Measurements from ENCODE around the gene TEDC1. TPM values are rescaled to one million over a fixed set of nuclear protein-coding genes. Genes with fewer than 3 reads are reported as not detected.
A peak's percentile ranks its signal among the peaks of the same experiment; 100 is the strongest.

TEDC1 gene
- total RNA-seq, 1 experiment from 2014 or later: 26.2 TPM

GRCh38 chr14:105453847-105454246 is 37.2 kb upstream of the TEDC1 start:
- Histone ChIP-seq H2BK5ac (ENCODE audit: insufficient read length, low read length) (no peak overlapping the region), H3K23ac (ENCODE audit: insufficient read length, low read depth, low read length) (no peak overlapping the region), H3K56ac (ENCODE audit: insufficient read length, low read depth, low read length) (no peak overlapping the region), H3K27ac (ENCODE audit: insufficient read length, low read depth, low read length) (no peak overlapping the region), H2AFZ (ENCODE audit: low read length) (no peak overlapping the region), H3K14ac (ENCODE audit: insufficient read depth, low read length) (no peak overlapping the region), H3K79me2 (ENCODE audit: insufficient read depth, low read length) (no peaks in the 10 kb centered on the region), H2BK12ac (ENCODE audit: insufficient read length, low read depth, low read length) (no peak overlapping the region), H3K4me1 (ENCODE audit: insufficient read depth, low read length) (no peaks in the 10 kb centered on the region), H2BK15ac (ENCODE audit: low read depth, low read length) (no peak overlapping the region), H3K4ac (ENCODE audit: low read depth, low read length) (no peak overlapping the region), H3K9me3 (ENCODE audit: control insufficient read depth, low read depth, low read length) (no peaks in the 10 kb centered on the region), H3K9ac (ENCODE audit: extremely low read depth, insufficient read length, low read length) (no peak overlapping the region), H4K20me1 (ENCODE audit: control insufficient read depth, insufficient read depth, insufficient read length) (no peaks in the 10 kb centered on the region), H2BK20ac (ENCODE audit: low read depth, low read length, poor library complexity, severe bottlenecking) (no peak overlapping the region), H3K27me3 (ENCODE audit: insufficient read depth, low read length) (no peaks in the 10 kb centered on the region), H3K4me2 (ENCODE audit: insufficient read depth, insufficient read length, low read length) (no peak overlapping the region), H4K5ac (ENCODE audit: insufficient read length, low read depth, low read length) (no peak overlapping the region), H3K79me1 (ENCODE audit: insufficient read depth, low read depth, low read length, poor library complexity, severe bottlenecking) (no peaks in the 10 kb centered on the region), H2BK120ac (ENCODE audit: low read depth, low read length, poor library complexity, severe bottlenecking) (no peak overlapping the region), H3K18ac (ENCODE audit: insufficient read length, low read depth, low read length) (no peak overlapping the region), H3T11ph (ENCODE audit: low read length) (no peak overlapping the region), H4K8ac (replicated peaks; ENCODE audit: insufficient read length, low read depth, low read length) (no peak overlapping the region), H4K91ac (ENCODE audit: insufficient read length, low read depth, low read length) (no peak overlapping the region), H2AK5ac (ENCODE audit: insufficient read length, low read length) (no peak overlapping the region), H3K23me2 (ENCODE audit: insufficient read length, low read depth, low read length, poor library complexity, severe bottlenecking) (no peaks in the 10 kb centered on the region)
- H3K4me1 Mint-ChIP-seq: no peaks in the 10 kb centered on the region
- H3K4me3 Mint-ChIP-seq: no peak overlapping the region
- H3K27ac Mint-ChIP-seq: peak overlapping the region in 1 of 3 experiments; percentile 70; a peak in 1 of 7 replicates
- peaks cover 22 to 58% (median 57%) of the 10 kb centered on the region in 3 experiments; a peak in 6 of 7 replicates for H3K36me3 Mint-ChIP-seq (ENCODE audit: insufficient read depth in 1 of 3, low read depth in 3 of 3)
- no peaks in the 10 kb centered on the region for H3K27me3 Mint-ChIP-seq (ENCODE audit: low read depth)
- no CpG with 5 or more reads among the region's 14 CpGs for WGBS (ENCODE audit: extremely low coverage, insufficient read length, low lambda C conversion rate)
- no peak for TF ChIP-seq CTCF (conservative IDR thresholded peaks at IDR 0.05)
- H3K9me3 Mint-ChIP-seq: no peaks in the 10 kb centered on the region; a peak in 1 of 5 replicates
- no peak for DNase-seq

Measured in H9 (cell line).